SH-SY5Y (cell line): Measurements from ENCODE around the gene NTM.

ENCODE experiments used
- GATA2 ChIP-seq: IDR thresholded peaks from 2 replicates; pipeline ENCODE4 v1.6.1; 2011; ENCODE audit warnings: mild to moderate bottlenecking, low read depth, low read length
- GATA3 ChIP-seq: IDR thresholded peaks from 2 replicates; pipeline ENCODE4 v1.6.1; 2011; ENCODE audit warnings: low read depth, mild to moderate bottlenecking, low read length, moderate library complexity

GRCh38 chr11:131601586-131601985 is 231.2 kb downstream of the NTM start:
- no peak for TF ChIP-seq GATA2
- TF ChIP-seq GATA3, result no peak
